ENCODE results near the gene DCST1.

Gene DCST1

DNA sequence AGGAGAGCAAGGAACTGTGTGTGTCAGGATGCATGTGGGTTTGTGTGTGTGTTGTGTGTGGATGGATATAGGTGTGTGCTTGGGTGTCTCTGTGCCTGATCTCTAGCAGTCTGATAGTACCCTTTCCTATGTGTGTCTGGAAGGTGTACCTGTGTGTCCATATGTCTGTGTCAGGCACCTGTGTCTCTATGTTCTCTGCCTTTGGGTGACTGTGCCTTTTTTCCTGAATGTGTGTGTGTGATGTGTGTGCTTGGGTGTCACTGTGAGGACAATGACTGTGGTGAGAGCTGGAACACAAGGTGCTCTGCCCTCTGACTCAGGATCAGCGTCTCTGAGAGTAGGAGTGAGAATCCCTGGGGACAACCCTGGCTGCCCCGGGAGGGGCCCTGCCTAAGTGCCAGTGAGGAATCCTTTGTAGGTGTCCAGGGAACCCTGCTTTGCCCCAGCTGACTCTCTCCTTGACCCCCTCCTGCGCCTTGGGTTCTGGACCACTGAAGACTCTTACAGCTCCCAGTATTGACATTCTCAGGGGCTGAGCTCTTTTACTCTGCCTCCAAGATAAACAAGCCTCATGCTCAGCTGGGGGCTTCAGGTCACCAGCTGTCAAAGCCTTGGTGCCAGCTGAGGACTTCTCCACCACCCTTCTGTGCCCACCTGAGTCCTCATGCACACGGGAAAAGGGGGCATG, 44.3 kb downstream of the DCST1 start:
- no peak for DNase-seq

DNA sequence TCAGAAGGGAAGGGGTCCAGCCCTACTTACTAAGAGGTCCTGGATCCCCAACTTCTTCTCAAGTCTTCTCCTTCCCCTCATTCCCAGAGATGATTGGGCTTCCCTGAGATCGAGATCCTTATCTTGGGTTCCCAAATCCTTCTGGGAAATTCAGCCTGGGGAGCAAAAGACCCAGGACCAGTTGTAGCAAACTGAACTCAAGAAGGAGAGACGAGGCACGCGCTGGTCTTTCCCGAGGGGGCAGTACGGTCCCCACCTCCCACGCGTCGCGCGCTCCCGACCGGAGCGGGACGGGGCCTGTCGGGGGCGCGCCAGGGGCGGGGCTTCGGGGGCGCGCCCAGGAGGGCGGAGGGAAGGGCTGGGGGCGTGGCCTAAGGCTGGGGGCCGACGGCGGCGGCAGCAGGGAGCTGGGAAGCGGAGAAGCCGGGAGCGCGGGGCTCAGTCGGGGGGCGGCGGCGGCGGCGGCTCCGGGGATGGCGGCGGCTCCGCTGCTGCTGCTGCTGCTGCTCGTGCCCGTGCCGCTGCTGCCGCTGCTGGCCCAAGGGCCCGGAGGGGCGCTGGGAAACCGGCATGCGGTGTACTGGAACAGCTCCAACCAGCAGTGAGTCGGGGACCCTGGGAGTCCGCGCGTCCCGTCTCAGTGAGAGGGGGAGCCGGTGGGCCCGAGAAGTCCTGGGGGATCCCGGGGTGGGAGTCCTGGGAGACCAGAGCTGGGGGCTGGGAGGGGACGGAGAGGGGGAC, 45.0 kb downstream of the DCST1 start, which contains the start of gene EFNA3:
Gene EFNA3, plus strand, starts transcription at position 369 of the 741 bp plus-strand sequence. Its CDS starts 105 bp downstream, at position 474.
- peak; percentile 77 for DNase-seq

DNA sequence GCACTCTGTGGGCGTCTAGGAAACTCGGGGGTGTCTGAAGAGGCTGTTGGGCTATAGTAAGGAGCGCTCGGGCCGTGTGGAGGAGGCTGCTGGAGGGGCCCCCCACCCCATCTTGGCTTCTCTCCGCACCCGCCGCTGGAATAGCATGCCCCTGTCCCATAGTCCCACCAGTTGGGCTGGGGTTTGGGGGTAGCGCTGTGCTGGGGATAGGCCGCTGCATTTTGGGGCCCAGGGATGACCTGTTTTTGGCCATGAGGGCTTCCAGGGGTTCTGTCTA, 45.5 kb downstream of the DCST1 start:
- no peak for DNase-seq

DNA sequence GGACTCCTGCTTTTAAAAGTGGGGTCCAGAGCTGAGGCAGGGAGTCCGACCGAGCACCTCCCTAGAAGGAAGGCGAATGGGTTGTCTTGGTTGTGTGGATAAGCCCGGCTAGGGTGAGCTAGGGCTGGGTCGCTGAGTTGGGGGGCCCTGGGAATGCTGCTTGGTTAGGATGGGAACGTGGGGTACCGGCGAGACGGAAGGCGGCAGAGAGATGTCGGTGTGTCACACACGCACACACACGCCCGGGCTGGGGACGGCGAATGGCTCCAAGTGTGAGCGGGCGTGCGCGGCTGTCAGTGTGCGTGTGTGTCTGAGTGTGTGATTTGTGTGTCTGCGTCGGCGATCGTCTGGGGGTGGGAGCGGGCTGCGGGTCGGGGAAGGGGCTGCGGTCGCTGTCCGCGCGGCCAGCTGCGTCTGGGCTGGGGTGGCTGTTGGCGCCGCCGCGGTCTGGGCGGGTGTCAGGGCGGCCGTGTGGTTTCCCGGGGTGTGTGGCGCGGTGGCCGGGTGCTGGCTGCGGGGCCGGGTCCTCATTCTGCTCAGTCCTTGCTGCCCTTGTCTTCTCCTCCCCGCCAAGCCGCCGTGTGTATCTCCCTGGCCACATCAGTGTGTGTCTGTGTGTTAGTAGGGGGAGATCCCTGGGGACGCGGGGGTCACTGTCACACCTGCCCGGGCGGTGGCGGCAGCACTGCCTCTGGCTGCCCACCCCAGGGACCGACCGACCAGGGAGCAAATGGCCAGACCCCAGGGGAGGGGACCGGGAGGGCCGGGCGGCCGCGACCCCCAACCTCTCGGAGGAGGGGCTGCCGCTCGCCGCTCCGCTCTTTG, 46.1 kb downstream of the DCST1 start:
- DNase-seq = no peak

DNA sequence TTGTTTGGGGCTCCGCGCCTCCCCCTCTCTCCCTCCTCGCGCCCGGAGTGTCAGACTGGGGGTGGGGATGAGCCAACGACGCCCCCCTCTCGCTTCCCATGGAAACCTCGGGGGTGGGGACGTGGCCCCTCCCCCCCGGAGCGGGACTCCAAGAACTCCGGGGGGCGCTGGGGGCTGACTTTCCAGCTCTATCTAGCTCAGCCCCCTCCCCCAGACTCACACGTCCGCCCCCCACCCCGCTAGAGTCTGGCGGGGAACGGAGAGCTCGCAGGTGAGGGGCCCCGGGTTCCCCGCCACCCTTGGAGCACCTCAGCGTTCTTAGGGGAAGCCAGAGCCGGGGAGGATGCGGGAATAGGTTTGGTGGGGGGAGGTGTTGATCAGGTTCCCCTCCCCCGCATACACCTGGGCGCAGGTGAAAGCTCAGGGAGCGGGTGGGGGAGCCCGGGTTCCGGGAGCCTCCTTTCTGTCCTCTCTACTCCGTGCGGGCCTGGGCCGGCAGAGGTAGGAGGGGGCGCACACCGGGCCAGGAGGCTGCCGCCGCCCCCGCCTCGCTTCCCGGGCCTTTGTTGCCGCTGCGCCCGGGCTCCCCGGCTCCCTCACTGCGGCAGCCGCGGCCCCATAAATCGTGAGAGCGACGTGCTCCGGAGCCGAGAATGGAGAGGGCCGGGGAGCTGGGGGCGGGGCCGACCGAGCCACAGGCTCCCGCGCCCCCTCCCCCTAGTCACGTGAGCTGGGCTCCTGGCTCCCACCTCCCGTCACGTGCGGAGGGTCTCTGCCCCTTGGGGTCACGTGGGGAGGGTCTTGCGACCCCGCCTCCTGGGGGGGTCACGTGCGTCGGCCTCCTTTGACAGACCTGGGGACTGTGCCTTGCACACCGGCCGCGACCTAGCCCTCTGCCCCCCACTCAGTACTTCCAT, 46.9 kb downstream of the DCST1 start:
- peak; percentile 49 for DNase-seq

DNA sequence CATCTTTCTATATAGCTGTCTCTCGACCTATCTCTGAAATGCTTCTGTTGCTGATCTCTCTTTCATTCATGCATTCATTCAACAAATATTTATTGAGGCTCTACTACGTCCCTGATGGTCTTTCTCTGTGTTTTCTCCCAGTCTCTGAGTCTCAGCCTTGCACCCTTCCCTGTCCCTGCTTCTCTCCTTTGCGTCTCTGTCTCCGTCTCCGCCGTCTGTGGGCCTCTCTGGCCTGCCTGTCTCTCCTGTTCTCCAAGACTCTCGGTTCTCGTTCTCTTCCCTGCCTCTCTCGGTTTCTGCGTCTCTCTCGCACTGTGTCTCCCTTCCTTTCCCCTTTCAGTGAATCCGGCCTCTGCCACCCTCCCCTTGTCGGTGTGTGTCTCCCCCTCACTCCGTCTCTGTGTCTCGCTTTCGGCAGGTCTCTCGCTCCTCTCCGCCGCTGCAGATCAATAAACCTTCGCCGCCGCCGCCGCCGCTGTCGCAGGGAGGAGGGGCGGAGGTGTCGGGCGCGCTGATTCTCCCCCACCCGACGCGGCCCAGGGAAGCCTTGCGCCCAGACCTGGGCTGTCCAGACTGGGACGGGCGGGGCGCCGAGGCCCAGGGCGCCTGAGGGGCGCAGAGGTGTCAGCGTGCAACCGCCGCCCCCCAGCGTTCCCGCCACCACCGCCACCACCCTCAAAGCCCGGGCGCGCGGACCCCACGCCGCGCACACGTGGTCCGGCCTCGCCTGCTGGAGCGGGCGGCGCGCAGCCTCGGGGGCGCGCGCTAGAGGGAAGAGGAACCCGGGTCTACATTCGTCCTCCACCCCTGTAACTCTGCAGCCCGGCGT, 48.1 kb downstream of the DCST1 start:
- DNase-seq = no peak

DNA sequence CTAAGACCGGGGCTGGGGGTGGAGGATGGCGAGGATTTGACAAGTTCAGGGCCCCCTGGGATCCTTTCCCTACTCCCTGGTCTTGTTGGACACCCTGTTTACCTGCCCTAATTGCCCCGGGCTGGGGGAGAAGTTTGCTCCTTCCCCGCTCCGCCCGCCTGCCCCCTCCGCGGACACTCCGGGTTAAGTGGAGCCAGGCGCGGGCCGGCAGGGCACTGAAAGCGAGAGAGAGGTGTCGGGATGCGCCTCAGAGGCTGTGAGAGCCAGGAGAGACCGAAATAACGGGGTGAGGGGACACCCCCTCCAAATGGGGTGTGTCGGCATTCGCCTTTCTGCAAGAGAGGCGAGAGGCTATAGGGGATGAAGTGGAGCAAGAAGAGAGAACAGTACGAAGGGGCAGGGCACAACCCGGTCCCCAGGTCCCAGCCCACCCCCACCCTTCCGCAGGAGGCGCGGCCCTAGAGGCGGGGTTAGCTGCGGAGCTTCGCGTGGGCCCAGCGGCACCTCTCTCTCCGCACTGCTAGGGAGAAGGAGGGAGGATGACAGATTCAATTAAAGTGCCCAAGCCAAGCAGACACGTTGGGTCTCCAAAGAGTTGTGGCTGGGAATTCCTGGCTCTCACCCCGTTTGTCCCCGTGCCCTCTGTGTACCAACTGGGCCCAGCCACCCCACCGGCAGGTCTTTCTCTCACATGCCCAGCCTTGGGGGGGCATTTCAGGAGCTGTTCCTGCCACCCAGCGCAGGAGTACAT, 48.9 kb downstream of the DCST1 start:
- no peak for DNase-seq

DNA sequence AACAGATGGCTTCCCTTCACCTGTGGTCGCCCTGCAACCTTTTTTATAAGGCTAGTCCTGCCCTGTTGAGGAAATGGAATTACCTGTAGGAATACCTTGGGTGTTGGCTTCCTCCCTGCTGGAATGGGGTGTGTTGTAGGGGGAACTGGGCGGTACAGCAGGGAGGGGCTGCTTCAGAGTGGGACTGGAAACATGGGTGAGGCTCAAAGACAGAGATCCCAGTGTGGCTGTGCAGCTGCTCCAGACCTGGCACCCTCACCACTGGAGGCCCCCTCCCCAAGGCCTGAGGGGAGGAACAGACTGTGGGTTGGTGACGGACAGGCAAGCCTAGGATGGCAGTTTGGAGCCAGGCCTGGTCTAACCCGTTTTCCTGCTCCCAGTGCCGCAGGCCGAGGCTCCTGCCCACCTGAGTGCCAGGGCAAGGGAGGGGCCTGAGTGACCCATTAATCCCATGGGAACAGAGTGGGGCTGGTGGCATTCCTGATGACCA, 49.5 kb downstream of the DCST1 start:
- no peak for DNase-seq

DNA sequence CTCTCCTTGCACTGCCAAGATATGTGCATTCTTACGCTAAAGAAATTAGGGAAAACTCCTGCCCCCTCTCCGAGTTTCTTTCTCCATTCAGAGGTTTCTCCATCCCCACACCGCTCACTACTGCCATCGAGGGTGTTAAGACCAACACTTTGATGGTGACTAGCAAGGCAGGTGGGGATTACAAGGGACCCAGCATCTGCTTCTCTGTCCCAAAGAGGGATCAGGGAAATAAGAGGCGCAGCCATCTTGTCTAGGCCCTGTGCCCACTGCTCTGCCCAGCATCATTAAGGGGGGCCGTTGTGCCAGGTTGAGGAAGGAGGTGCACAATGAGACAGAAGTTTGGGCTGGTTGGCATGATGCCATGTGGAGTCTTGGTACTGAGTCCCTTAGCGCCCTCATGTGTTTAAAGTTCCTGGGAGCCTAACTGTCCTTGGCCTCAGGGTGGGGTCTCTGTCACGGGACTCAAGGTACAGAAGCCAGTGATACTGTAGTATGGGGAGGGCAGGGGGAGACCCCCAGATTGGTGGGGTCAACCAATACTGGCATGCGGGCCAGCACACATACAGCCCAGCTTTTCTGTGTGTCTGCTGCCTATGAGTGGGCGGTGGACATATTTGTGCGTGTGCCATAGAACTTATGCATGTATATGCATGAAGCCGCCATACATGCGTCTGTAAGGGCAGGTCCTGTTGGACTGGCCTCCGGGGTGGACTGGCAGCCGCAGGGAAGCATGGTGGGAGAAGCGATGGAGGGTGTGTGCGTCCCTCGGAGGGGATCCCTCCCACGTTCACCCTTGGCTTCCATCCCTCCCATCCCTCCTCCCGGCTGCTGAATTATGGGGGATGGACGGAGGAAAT, 50.5 kb downstream of the DCST1 start:
- DNase-seq = peak; percentile 90

DNA sequence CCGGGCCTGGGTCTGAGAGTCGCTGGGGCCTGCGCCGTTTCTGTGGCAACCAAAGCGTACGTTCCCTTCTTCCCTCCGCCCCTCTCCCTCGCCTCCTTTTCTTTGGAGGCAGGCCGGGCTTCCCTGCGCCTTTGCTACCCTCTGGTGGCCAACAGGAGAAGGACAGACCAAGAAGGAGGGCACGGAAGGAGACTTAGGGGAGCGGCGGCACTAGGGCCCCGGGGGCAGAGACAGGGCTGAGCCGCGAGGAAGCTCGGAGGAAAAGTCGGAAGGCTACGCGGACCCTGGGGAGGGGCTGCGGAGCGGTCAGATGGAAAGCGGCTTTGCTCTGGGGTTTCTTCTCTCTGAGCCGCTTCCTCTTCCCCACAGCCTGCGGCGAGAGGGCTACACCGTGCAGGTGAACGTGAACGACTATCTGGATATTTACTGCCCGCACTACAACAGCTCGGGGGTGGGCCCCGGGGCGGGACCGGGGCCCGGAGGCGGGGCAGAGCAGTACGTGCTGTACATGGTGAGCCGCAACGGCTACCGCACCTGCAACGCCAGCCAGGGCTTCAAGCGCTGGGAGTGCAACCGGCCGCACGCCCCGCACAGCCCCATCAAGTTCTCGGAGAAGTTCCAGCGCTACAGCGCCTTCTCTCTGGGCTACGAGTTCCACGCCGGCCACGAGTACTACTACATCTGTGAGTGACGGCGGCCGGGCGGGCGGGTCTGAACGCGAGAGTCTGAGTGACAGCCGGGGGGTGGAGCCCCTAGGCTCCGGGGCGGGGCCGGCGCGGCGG, 51.3 kb downstream of the DCST1 start:
- peak; percentile 96 for DNase-seq

DNA sequence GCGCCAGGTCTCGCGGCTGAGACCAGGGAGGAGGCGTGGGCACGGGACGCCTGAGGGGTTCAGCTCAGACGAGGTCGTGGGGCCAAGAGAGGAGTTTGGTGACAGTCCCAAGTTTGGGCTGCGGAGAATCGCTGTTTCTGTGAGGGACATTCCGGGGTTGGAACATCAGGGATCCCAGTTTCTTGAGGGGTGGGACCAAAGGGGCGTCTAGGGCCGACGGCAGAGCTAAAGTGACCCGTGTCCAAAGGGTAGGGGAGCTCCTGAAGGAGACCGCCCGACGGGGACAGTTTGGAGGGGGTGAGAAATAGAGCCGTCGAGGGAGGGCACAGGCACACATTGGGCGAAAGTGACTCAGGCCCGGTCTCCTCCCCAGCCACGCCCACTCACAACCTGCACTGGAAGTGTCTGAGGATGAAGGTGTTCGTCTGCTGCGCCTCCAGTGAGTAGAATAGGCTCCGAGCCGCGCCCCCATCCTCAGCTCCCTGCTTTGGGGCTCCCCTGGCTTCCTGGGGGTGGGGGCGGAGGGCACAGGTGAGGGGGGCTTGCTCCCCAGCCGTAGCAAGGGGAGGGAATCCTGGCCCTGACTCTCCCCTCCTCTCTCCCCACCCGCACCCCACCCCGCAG, 52.0 kb downstream of the DCST1 start:
- DNase-seq = peak; percentile 82

DNA sequence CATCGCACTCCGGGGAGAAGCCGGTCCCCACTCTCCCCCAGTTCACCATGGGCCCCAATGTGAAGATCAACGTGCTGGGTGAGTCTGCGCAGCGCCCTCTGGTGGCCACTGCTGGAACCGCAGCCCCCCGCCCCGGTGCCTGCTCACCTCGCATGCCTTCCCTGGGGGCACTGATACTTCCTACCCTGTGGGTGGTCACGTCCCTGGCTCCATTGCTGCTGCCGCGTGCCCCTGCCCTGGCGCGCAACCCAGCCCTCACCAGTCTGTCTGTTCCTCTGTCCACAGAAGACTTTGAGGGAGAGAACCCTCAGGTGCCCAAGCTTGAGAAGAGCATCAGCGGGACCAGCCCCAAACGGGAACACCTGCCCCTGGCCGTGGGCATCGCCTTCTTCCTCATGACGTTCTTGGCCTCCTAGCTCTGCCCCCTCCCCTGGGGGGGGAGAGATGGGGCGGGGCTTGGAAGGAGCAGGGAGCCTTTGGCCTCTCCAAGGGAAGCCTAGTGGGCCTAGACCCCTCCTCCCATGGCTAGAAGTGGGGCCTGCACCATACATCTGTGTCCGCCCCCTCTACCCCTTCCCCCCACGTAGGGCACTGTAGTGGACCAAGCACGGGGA, 52.6 kb downstream of the DCST1 start:
- DNase-seq = peak; percentile 79

DNA sequence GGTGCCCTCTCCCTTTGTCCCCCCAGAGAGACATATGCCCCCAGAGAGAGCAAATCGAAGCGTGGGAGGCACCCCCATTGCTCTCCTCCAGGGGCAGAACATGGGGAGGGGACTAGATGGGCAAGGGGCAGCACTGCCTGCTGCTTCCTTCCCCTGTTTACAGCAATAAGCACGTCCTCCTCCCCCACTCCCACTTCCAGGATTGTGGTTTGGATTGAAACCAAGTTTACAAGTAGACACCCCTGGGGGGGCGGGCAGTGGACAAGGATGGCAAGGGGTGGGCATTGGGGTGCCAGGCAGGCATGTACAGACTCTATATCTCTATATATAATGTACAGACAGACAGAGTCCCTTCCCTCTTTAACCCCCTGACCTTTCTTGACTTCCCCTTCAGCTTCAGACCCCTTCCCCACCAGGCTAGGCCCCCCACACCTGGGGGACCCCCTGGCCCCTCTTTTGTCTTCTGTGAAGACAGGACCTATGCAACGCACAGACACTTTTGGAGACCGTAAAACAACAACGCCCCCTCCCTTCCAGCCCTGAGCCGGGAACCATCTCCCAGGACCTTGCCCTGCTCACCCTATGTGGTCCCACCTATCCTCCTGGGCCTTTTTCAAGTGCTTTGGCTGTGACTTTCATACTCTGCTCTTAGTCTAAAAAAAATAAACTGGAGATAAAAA, 53.4 kb downstream of the DCST1 start:
- DNase-seq = no peak

DNA sequence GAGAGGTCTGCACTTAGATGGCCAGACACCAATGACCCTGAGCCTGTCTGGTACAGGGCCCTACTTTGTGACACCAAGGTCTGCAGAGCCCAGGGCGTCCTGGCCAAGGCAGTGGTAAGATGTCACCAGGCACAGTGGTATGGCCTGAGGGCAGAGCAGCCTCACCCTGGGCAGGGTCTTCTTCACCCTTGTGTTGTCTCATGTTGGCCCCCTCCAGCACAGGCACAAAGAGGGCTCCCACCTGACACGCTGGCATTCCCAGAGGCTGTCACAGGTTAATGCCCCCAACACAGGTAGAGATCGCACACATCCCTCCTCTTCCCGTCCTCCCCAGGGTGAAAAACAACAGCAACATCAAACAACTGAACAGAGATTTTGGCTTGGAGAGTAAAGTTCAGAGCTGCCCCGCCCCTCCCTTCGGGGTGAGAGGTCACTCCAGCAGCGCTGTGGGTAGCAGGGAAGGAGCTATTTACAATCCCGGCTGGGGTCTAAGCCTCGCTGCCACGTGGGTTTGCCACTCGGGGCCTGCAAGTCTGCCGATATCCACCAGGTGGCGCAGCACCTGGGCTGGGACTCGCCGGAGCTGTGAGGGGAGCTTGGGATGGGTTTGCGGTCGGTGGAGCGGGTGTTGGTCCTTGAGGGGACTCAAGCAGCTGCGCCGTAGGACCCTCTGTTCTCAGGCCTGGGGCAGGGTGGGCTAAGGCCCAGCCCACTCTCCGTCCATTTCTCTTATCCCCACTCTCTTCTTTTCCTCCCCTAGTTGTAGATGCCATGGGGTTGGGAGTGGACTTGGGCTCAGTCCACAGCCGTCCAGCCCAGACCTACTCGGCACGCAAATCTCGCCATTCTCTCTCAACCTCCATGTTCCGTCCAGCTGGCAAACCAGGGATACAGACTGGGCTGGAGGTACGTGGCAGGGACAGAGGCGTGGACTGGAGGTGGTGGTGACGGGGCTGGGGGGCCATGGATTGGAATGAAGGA, 57.7 kb downstream of the DCST1 start:
- peak; percentile 83 for DNase-seq

DNA sequence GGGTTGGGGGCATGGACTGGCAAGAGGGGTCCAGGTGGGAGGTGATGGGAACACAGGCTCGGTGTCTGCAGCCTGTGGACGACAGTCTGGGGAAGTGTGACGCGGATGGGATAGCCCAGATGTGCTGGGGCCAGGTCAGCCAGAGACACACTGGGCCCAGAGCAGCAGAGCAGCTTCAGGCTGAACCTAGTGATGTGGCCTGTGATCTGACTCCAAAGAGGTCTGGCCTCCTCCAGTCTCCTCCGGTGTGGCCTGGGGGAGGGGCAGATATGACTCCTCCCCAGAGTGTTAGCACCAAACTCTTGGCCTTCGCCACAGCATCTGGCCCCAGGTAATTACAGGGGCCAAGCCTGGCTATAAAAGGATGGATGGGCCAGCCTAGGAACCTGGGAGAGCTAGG, 58.5 kb downstream of the DCST1 start:
- no peak for DNase-seq

DNA sequence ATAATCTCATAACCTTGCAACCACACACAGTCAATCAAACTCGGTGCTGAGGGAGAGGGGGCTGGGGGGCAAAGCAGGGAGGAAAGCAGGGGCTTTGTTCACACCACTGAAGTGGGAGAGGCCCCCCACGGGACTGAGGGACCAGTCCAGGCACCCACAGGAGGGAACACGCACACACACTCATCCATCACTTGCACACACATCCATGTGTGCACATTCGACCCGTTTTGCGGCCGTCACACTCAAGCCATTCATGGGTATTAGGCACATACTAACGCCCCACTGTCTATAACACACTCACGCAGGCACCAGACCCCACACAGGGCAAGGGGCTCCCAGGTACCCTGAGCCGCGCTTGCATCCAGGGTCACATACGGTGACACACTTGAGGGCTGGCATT, 59.0 kb downstream of the DCST1 start:
- DNase-seq = no peak

Data from hematopoietic multipotent progenitor cell treated with erythropoietin and hydrocortisone succinate and interleukin-3 and kit ligand, for 6 days (in vitro differentiated cells).